Activated naive CD4-positive, alpha-beta T cell (primary cell): Measurements from ENCODE around the gene CACNA2D3.

ENCODE experiments used
- DNase-seq, 4 experiments: peaks; one replicate each; lab custom pipeline; 2025; lab: John Stamatoyannopoulos, UW

Gene CACNA2D3

GRCh38 chr3:54917862-54918261, 795.5 kb downstream of the CACNA2D3 start:
- no peak for DNase-seq

DNA sequence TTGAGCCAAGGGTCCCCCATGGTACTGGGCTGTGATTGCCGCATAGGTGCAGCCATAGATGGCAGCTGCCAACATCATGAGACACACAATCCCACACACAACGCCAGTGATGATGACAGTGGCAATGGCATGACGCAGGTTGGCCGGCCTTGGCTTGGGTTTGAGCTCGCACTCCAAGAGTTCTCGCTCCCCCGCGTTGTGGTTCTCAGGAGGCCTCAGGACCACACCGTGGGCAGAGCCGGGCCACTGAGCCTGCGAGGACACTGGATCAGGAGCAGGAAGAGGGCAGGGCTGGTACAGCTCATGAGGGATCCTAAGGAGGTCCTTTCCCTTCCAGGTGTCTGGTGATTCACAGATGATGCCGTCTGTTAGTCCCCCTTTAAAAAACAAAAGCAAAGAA, 796.2 kb downstream of the CACNA2D3 start:
- no peak for DNase-seq

- no peak for DNase-seq
These were observed 805.9 kb downstream of the CACNA2D3 start, which contains the start of gene LRTM1 for GRCh38 chr3:54928046-54928770. TSS of gene LRTM1 (minus strand) at chr3:54928059. CDS start at chr3:54927911, 148 bp downstream.

DNA sequence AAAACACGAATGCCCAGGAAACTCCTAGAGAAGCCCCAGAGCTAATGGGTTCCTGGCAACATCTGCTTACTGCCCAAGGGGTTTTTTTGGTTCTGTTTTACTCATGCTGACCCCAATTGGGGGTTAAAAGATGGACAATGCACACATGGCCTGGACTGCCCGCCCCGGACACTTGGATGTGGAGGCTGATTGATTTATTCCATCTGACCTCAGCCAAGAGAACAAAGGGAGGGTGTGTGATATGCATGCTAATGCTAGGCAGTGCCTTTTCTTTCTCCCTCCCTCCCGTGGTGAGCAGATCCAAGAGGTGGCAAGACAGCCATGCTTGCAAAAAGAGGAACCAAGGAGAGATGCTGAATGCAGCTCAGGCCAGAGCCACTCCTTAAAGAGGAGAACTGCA, 808.8 kb downstream of the CACNA2D3 start:
- DNase-seq: no peak

DNA sequence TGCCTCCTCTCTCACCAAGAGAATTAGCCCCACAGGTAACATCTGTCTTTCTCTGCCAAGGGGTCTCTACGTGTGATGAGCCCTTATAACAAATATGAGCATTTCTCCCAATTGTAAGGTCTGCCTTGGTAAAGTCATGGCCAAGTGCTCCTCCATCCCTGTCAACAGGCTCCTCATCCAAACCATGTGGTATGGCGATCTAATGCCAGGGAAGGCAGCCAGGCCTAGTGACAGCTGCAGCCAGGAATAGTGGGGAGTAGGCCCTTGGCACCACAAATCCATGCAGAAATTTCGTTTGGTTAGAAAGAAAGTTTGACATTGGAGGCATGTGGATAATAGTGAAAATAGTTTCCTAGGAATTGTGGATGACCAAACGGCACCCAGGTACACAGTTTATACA, 810.3 kb downstream of the CACNA2D3 start:
- DNase-seq: no peak

GRCh38 chr3:54935869-54936268, 813.5 kb downstream of the CACNA2D3 start:
- DNase-seq: no peak

DNA sequence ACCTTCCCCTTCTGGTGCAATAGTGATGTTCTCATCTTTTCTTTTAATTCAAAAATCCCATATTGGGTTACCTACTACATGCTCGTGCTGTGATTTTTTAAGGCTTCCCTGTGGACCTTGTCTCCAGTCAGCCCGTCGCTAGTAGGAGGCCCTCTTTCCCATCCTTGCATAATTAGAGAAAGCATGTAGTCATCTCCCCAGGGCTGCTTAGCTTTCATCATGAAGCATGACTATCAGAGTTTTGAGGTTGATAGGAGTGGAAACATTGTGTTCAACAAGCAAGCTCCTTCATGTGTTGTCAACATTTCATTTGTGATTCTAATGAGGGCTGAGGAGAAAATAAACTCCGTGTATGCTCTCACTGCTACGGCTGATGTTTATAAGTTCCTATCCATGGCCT, 814.2 kb downstream of the CACNA2D3 start:
- DNase-seq: no peak

- no peak for DNase-seq
These were observed 817.4 kb downstream of the CACNA2D3 start for GRCh38 chr3:54939557-54940300.

GRCh38 chr3:54940971-54941370, 818.6 kb downstream of the CACNA2D3 start:
- DNase-seq: no peak

DNA sequence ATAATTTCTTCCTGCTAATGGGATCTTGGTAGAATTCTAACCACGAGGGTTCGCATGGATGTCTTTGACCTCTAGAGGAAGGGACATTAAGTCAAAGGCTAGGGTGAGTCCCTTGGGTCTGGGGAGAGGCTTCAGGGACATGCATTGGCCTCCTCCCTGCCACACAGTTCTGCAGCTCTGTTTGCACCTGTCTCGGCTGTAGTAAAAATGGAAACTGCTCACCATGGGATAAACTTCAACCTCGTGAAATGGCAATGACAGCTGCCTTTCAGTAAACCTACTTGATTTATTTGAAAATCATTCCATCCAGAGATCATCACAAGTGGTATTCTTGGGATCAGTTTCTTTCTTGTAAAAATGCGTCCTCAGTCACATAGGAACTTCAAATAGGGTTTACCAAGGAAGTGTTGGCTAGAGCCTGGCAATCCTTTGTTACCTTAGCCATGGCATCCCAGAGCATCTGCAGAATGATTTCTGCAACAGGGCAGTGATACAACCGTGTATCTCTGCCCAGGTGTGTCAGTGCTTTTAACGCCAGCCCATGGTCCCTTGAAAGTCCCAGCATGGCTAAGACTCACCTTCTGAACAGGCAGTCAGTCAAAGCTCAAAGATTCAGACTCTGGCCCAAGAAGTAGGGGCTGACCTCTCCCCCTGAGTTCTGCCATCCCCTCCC, 819.5 kb downstream of the CACNA2D3 start:
- no peak for DNase-seq

DNA sequence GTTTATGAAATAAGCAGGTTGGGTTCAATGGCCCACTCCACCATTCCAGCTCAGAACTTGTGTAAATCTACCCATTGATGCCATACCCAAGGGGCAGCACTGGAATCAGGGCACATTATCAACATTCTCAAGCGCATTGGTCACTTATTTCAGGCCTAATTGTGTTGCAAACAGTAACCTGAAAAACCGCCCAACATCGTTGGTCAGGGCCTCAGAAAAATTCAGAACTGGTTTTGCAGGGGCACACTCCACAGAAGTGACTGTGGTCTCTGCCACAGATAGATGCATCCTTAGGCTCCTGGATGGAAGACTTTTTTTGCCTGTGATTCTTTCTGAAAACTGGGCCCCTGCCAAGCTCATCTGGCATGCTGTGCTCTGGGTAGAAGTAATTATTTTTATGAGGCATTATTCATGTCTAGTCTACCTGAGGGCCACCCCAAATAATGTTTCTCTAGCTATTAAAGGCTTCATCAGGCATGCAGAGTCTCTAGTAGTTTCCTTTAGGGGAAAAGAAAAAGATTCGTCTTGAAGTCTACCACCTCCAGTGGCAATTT, 827.2 kb downstream of the CACNA2D3 start:
- DNase-seq: no peak

GRCh38 chr3:54950391-54951003, 828.1 kb downstream of the CACNA2D3 start:
- DNase-seq: no peak

GRCh38 chr3:54951405-54951804, 829.1 kb downstream of the CACNA2D3 start:
- DNase-seq: no peak

GRCh38 chr3:54954022-54954421, 831.7 kb downstream of the CACNA2D3 start:
- DNase-seq: no peak

GRCh38 chr3:54954521-54954920, 832.2 kb downstream of the CACNA2D3 start:
- DNase-seq: no peak

DNA sequence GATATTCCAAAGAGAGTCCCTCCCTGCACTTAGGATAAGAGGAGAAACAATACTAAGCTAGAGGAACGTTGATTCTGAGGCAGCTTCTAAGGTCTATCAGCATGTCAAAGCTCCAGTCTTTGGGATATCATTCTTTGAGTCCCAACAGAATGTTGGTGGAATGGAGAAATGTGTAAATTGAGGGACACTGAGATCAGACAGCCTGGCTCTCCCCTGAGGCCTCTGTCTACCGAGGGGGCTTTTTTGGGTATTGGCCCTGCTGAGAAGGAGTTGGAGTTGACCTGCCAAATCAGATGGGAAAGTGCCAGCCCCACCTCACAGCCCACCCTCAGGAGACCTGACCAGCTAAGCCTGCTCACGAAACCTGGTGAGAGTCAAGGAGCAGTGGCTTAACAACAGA, 833.1 kb downstream of the CACNA2D3 start:
- DNase-seq: no peak

DNA sequence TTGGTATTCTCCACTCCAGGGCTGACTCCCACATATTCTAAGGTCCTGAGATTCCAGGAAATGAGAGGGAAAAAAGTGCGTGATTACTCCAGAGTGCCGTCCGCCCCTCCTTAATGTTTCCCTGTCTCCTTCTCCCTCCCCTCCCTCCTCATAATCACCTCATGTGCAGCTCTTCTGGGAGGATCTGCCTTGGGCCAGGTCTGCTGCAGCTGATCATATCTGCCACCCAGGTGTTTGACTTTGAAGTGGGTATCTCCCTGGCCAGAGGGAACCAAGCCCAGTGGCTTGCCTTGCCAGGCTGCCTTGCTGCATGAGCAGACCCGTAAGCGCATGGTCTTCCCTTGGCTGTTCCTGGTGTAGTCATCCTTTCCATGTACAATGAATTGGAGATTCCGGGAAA, 833.6 kb downstream of the CACNA2D3 start:
- DNase-seq: no peak

DNA sequence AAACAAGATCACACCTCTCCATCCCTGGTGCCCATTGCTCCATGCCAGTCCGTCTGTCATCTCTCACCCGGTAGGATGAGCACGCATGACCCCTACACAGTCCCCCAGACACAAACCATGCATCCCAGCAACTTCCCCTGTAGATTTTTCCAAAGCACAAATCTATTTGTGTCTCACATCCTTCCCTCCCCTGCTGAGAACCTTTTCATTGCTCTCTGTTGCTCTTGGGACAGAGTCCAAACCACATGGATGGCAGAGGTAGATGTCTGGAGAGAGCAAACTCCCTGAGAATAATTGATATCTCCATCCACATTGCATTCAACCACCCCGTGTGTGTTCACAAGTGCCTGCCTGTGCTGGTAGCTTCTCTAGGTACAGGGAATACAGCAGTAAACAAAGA, 835.4 kb downstream of the CACNA2D3 start:
- no peak for DNase-seq

- DNase-seq: no peak
These were observed 837.7 kb downstream of the CACNA2D3 start for GRCh38 chr3:54960082-54960481.

DNA sequence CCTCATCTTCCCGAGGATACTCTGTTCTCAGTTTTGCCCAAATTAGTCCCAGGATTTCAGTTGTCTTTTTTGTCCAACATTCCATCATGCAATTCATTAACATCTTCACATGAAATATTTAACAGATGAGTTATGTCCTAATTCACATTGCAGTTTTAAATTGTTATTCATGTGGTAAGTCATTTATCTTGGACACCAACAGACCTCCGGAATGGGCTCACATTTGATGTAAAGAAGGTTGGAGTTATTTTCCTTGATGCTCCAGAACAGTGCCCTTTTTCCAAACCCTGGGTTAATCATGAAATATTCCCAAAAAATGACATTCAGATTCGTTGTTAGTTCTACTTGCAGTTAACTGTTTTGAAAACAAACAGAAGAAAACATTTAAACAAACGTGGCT, 838.3 kb downstream of the CACNA2D3 start:
- DNase-seq: no peak

GRCh38 chr3:54962200-54962599, 839.8 kb downstream of the CACNA2D3 start:
- no peak for DNase-seq

GRCh38 chr3:54963641-54964040, 841.3 kb downstream of the CACNA2D3 start:
- DNase-seq: no peak
